Fibroblast of the aortic adventitia (primary cell): Measurements from ENCODE around the gene TAB2. TPM values are rescaled to one million over a fixed set of nuclear protein-coding genes. Genes with fewer than 3 reads are reported as not detected.
A peak's percentile ranks its signal among the peaks of the same experiment; 100 is the strongest.

Experiments
- DNase-seq: peaks from one replicate; pipeline ENCODE4 v3.0.0-alpha.2; 2010; ENCODE audit warnings: low read depth
- H3K4me3 ChIP-seq: 2 replicates; pipeline ENCODE4 v1.5.1; 2011; ENCODE audit warnings: low read depth, mild to moderate bottlenecking, control low read depth, low read length, moderate library complexity
- CTCF ChIP-seq: IDR thresholded peaks from 2 replicates; pipeline ENCODE4 v1.5.1; 2011; ENCODE audit warnings: mild to moderate bottlenecking, low read length, control low read depth, inconsistent platforms; ENCODE audit not compliant: insufficient read depth
- total RNA-seq: library from RNA; depleted of rRNA; stranded (reverse); fragments of >200 nt; gene quantifications from 2 replicates; pipeline ENCODE4 v1.2.3, GENCODE V29; 2012; ENCODE audit warnings: low replicate concordance

The TAB2 gene
- total RNA-seq, 1 donor = 40.0 TPM

DNA sequence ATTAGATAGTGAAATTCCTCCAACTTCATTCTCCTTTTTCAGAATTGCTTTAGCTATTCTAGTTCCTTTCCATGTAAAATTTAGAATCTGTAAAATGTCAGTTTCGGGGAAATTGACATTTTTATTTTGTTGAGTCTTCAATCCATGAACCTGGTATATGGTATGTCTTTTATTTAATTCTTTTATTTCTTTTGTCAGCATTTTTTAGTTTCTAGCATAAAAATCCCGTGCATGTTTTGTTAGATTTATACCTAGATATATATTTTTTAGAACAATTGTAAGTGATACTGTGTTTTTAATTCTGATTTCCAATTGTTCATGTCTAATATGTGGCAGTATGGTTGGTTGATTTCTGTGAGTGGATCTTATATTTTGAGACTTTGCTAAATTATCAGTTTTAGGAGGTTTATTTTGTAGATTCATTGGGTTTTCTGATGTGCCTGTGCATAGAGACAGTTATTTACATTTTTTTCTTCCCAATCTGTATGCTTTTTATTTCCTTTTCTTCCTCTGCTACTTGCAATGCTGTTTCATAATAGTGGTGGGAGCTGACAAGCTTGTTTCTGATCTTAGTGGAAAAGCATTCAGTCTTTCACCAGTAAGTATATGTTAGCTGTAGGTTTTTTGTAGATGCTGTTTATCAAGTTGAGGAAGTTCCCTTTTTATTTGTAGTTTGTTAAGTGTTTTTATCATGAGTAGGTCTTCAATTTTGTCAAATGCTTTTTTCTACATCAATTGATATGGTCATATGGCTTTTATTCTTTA, 13.7 kb downstream of the TAB2 start:
- no peak for TF ChIP-seq CTCF
- DNase-seq = no peak
- H3K4me3 ChIP-seq = no peak overlapping the region

DNA sequence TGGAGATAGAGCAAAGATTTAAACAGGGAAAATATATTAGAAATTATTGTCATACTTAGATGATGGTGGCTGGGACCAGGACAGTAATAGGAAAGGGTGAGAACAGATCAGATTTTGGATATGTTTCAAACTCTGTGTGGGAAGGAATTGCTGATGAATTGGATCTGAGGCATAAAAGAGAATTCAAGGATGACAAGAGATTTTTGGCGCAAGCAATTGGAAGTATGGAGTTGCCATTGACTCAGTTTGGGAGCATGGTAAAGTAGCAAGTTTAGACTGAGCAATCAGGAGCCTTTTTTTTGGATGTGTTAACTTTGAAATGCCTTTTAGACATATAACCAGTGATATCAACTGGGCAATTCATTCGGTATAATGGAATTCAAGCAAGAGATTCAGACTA, 14.4 kb downstream of the TAB2 start:
- no peak overlapping the region for H3K4me3 ChIP-seq
- no peak for DNase-seq
- no peak for TF ChIP-seq CTCF

- DNase-seq = no peak
- TF ChIP-seq CTCF = no peak
Observed at GRCh38 chr6:149332602-149333265, 15.2 kb downstream of the TAB2 start.

DNA sequence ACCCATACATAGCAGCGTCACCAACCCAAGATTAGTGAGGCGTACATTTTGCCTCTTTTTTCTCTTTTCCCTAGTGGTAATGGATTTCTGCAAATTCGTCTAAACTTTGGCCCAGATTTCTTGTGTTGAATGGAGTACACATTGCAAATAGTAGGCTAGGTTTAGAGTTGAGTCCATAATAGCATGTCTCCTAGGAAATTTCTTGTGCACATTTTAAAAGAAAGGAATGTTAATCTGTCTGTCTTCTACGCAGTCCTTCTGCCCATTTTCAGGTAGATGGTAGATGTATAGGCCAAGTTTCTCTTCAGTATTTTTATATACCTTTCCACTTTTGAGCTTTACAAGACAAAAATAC, 15.7 kb downstream of the TAB2 start:
- H3K4me3 ChIP-seq = no peak overlapping the region
- DNase-seq = no peak
- no peak for TF ChIP-seq CTCF

More at GRCh38 chr6:149332602-149333265, 15.2 kb downstream of the TAB2 start:
- no peak overlapping the region for H3K4me3 ChIP-seq

GRCh38 chr6:149334201-149334600, 16.7 kb downstream of the TAB2 start:
- no peak for TF ChIP-seq CTCF
- H3K4me3 ChIP-seq = no peak overlapping the region
- DNase-seq = peak; percentile 52

DNA sequence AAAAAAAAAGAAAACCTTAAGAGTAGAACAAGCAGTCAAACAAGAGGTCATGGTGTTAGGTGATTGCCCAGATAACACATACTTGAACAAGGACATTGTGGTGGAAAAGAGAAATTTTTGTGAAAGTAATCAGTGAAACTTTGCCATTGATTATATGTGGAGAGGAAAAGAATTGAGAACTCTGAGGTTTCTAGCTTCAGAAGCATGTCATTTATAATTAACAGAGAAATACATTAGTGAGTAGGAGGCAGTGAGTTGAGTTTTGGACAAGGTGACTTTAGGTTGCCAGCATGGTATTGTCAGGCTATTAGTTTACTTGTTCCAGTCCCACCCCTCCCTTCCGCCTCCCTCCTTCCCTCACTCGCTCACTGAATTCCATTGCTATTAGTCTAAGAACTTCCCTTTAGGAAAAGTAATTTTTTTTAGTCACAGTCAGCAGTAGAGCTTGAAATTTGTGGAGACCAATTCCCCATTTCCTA, 17.2 kb downstream of the TAB2 start:
- H3K4me3 ChIP-seq = no peak overlapping the region
- DNase-seq = peak; percentile 82
- TF ChIP-seq CTCF = no peak
